SU-DHL-6 (cell line): ENCODE measurements around the gene NGF.

Experiments
- EZH2phosphoT487 ChIP-seq: fragments of 200-600 bp; sonication (generic), shearing (Covaris generic); conservative IDR thresholded peaks from 2 replicates; pipeline ENCODE4 v1.6.1; 2018; ENCODE audit warnings: mild to moderate bottlenecking, antibody characterized with exemption, low read length, moderate library complexity, mixed read lengths
- TF ChIP-seq, protein P1 (sequence below): fragments of 200-600 bp; sonication (generic); IDR thresholded peaks from one replicate; pipeline ENCODE4 v1.5.1; 2017; ENCODE audit warnings: antibody characterized with exemption, mild to moderate bottlenecking, low read length, moderate library complexity; ENCODE audit not compliant: insufficient read depth, poor library complexity, severe bottlenecking

DNA sequence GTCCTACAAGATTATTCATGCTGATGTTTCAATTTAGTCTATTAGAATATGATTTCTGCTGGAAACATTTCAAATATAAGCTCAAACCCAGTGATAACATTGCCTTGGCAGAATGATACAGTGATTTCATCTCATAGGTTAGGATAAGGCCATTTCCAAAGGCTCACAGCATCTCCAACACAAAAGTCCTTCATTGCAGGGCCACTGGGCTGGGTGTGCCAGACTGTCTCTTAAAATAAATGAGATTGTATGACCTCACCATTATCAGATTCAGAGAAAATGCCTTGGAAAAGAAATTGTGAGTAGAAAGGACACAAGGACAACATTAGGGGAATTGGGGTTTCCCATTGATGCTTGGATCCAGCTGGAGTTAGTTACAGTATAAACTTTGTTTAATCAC, 30.4 kb downstream of the NGF start:
- TF ChIP-seq, protein P1, sequence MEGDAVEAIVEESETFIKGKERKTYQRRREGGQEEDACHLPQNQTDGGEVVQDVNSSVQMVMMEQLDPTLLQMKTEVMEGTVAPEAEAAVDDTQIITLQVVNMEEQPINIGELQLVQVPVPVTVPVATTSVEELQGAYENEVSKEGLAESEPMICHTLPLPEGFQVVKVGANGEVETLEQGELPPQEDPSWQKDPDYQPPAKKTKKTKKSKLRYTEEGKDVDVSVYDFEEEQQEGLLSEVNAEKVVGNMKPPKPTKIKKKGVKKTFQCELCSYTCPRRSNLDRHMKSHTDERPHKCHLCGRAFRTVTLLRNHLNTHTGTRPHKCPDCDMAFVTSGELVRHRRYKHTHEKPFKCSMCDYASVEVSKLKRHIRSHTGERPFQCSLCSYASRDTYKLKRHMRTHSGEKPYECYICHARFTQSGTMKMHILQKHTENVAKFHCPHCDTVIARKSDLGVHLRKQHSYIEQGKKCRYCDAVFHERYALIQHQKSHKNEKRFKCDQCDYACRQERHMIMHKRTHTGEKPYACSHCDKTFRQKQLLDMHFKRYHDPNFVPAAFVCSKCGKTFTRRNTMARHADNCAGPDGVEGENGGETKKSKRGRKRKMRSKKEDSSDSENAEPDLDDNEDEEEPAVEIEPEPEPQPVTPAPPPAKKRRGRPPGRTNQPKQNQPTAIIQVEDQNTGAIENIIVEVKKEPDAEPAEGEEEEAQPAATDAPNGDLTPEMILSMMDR, result no peak
- TF ChIP-seq EZH2phosphoT487, result no peak
